Measurements from ENCODE around the gene CTH. TPM values are rescaled to one million over a fixed set of nuclear protein-coding genes. Genes with fewer than 3 reads are reported as not detected.

CTH gene
- total and polyA plus RNA-seq, 2 of the 13 experiments (the other 11 are each of a cell fraction or from before 2014, with no cell fraction given), result 8.7 to 19.7 TPM

DNA sequence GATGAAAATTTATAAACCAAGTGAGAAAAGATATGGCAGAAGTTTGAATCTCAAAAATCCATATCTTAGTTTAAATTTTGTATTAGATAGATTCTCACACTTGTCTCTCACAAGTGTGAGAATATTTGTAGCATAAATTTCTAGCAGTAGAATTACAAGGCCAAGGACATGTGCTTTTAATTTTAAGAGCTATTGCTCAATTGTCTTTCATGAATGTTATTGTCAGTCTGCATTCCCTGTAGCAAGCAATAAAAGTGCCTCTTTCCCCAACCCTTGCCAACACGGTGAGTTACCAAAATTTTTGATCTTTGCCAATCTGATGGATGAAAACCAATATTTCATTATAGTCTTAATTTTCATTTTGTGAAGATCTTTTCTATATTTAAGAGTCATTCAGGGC lies 64.0 kb downstream of the CTH start:
- ATAC-seq (no peak), DNase-seq (ENCODE audit: low spot score) (no peak), FAIRE-seq (no peak)
- WGBS (ENCODE audit: low lambda C conversion rate), result 44% methylated on average over 1 of the region's 1 CpG
- in situ Hi-C loops (cut with HindIII; ENCODE audit: extremely low pct_ligation_motif_present, low pct_unique_long_range_greater_than_20kb), result no loop called here
- POLR2A ChIA-PET, result no interaction called here
- no TSS peak for BruUV-seq (replicated peaks)
- no peak overlapping the region for H3K9ac ChIP-seq (ENCODE audit: insufficient read depth, low read depth, low read length)
- TF ChIP-seq, protein P1, sequence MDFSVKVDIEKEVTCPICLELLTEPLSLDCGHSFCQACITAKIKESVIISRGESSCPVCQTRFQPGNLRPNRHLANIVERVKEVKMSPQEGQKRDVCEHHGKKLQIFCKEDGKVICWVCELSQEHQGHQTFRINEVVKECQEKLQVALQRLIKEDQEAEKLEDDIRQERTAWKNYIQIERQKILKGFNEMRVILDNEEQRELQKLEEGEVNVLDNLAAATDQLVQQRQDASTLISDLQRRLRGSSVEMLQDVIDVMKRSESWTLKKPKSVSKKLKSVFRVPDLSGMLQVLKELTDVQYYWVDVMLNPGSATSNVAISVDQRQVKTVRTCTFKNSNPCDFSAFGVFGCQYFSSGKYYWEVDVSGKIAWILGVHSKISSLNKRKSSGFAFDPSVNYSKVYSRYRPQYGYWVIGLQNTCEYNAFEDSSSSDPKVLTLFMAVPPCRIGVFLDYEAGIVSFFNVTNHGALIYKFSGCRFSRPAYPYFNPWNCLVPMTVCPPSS (IDR thresholded peaks at IDR 0.05), result no peak
- TF ChIP-seq, protein P2, sequence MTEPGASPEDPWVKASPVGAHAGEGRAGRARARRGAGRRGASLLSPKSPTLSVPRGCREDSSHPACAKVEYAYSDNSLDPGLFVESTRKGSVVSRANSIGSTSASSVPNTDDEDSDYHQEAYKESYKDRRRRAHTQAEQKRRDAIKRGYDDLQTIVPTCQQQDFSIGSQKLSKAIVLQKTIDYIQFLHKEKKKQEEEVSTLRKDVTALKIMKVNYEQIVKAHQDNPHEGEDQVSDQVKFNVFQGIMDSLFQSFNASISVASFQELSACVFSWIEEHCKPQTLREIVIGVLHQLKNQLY (CRISPR knock-in tag; IDR thresholded peaks at IDR 0.05), result no peak
- TF ChIP-seq CENPX (CRISPR knock-in tag; IDR thresholded peaks at IDR 0.05), result no peak
- no peak for TF ChIP-seq HNRNPH1 (optimal IDR thresholded peaks at IDR 0.05; ENCODE audit: low read depth, low read length)
- TF ChIP-seq KLF6 (CRISPR knock-in tag; IDR thresholded peaks at IDR 0.05), result no peak
- TF ChIP-seq SALL1 (CRISPR knock-in tag; IDR thresholded peaks at IDR 0.05), result no peak
- no peak for TF ChIP-seq GLI4 (CRISPR knock-in tag; IDR thresholded peaks at IDR 0.05; ENCODE audit: borderline replicate concordance)
- TF ChIP-seq, protein P3, sequence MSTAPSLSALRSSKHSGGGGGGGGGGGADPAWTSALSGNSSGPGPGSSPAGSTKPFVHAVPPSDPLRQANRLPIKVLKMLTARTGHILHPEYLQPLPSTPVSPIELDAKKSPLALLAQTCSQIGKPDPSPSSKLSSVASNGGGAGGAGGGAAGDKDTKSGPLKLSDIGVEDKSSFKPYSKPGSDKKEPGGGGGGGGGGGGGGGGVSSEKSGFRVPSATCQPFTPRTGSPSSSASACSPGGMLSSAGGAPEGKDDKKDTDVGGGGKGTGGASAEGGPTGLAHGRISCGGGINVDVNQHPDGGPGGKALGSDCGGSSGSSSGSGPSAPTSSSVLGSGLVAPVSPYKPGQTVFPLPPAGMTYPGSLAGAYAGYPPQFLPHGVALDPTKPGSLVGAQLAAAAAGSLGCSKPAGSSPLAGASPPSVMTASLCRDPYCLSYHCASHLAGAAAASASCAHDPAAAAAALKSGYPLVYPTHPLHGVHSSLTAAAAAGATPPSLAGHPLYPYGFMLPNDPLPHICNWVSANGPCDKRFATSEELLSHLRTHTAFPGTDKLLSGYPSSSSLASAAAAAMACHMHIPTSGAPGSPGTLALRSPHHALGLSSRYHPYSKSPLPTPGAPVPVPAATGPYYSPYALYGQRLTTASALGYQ (CRISPR knock-in tag; IDR thresholded peaks at IDR 0.05), result no peak
- no peaks in the 10 kb centered on the region for H4K20me1 ChIP-seq (ENCODE audit: insufficient read depth, low read length)
- no peaks in the 10 kb centered on the region for H3K27me3 ChIP-seq (ENCODE audit: control insufficient read depth in 1 of 2, insufficient read depth in 2 of 2, low read length in 2 of 2)
- no peak overlapping the region for H3K4me3 ChIP-seq (replicated peaks in 1 of 3; ENCODE audit: insufficient read depth in 1 of 3, low read depth in 2 of 3, low read length in 3 of 3)
- no peak overlapping the region for H3K27ac ChIP-seq (ENCODE audit: extremely low read length, insufficient read depth, low read length)
- intact Hi-C loops (cut with micrococcal nuclease; ENCODE audit: unreplicated experiment), result no loop called here
- no peaks in the 10 kb centered on the region for H3K9me3 ChIP-seq (ENCODE audit: low read length)
- no peaks in the 10 kb centered on the region for H3K79me2 ChIP-seq (ENCODE audit: insufficient read depth, low read length)
- H2AFZ ChIP-seq (ENCODE audit: low read length), result no peak overlapping the region
- no peaks in the 10 kb centered on the region for H3K36me3 ChIP-seq (replicated peaks in 1 of 2; ENCODE audit: control insufficient read depth in 1 of 2, insufficient read depth in 2 of 2, low read length in 2 of 2)
- CTCF ChIA-PET (ENCODE audit: low intra/inter-chr PET ratio, low total read pairs), result no interaction called here
- no peaks in the 10 kb centered on the region for H3K4me1 ChIP-seq (ENCODE audit: insufficient read depth, low read length)
- H3K4me2 ChIP-seq (ENCODE audit: low read depth, low read length), result no peak overlapping the region

Data from HepG2 (cell line).